ENCODE data around the gene AS3MT.
"Not testable (repeated sequence)": the region's sequence is repeated elsewhere in the genome, so short reads cannot be mapped to it uniquely, and the experiment has no call there.

AS3MT gene

GRCh38 chr10:102869258-102870198 is at the start of gene AS3MT:
Gene AS3MT (plus strand): TSS chr10:102869470. CDS start chr10:102869593, 123 bp downstream.
- DNase-seq, result no peak

GRCh38 chr10:102820008-102820407 is 49.3 kb upstream of the AS3MT start:
- DNase-seq, result not testable (repeated sequence)

- no peak for DNase-seq
Observed at GRCh38 chr10:102822222-102822621, 47.0 kb upstream of the AS3MT start.

- no peak for DNase-seq
Observed at GRCh38 chr10:102824664-102825063, 44.6 kb upstream of the AS3MT start.

- DNase-seq, result no peak
Observed at GRCh38 chr10:102826148-102826796, 43.0 kb upstream of the AS3MT start.

- DNase-seq, result no peak
Observed at GRCh38 chr10:102827597-102827975, 41.7 kb upstream of the AS3MT start.

GRCh38 chr10:102831322-102832071 is 37.8 kb upstream of the AS3MT start:
- no peak for DNase-seq

- DNase-seq, result no peak
Observed at GRCh38 chr10:102832248-102832647, 37.0 kb upstream of the AS3MT start.

- DNase-seq, result peak in 1 of 2 donors; percentile 25
Observed at GRCh38 chr10:102832987-102833386, 36.3 kb upstream of the AS3MT start.

GRCh38 chr10:102834143-102834542 is 35.1 kb upstream of the AS3MT start:
- DNase-seq, result no peak

GRCh38 chr10:102835007-102835482 is 34.2 kb upstream of the AS3MT start:
- DNase-seq, result peak; percentile 49 to 93

- DNase-seq, result peak in 1 of 2 donors; percentile 27
Observed at GRCh38 chr10:102837230-102837721, 32.0 kb upstream of the AS3MT start, which contains the start of gene CYP17A1. Gene CYP17A1 (minus strand): TSS chr10:102837413. CDS start chr10:102837361, 52 bp downstream.

GRCh38 chr10:102838276-102838927 is 30.9 kb upstream of the AS3MT start:
- not testable (repeated sequence) for DNase-seq

- DNase-seq, result no peak
Observed at GRCh38 chr10:102841827-102842345, 27.4 kb upstream of the AS3MT start.

- DNase-seq, result not testable (repeated sequence)
Observed at GRCh38 chr10:102843139-102843538, 26.1 kb upstream of the AS3MT start.

GRCh38 chr10:102844190-102844776 is 25.0 kb upstream of the AS3MT start:
- not testable (repeated sequence) for DNase-seq

- no peak for DNase-seq
Observed at GRCh38 chr10:102845352-102845902, 23.8 kb upstream of the AS3MT start.

- DNase-seq, result no peak
Observed at GRCh38 chr10:102850025-102850518, 19.2 kb upstream of the AS3MT start.

GRCh38 chr10:102853237-102853636 is 16.0 kb upstream of the AS3MT start:
- DNase-seq, result not testable (repeated sequence)

- DNase-seq, result not testable (repeated sequence)
Observed at GRCh38 chr10:102855731-102856436, 13.4 kb upstream of the AS3MT start.
